Subcutaneous abdominal adipose tissue (tissue), 5 donors: ENCODE data around the gene PTPRU.
A peak's percentile ranks its signal among the peaks of the same experiment; 100 is the strongest.
"Not testable (repeated sequence)": the region's sequence is repeated elsewhere in the genome, so short reads cannot be mapped to it uniquely, and the experiment has no call there.

Experiments used
- H3K27ac ChIP-seq: one replicate; pipeline ENCODE4 v1.7.0; 2013; ENCODE audit warnings: low read depth, mild to moderate bottlenecking, inconsistent platforms, low read length, moderate library complexity
- H3K27me3 ChIP-seq, 5 donors: one replicate each; pipeline ENCODE4 v1.7.0; 2013; ENCODE audit warnings: low read length in 5 of 5, inconsistent platforms in 1 of 5; ENCODE audit not compliant: control insufficient read depth in 5 of 5, insufficient read depth in 4 of 5
- H3K36me3 ChIP-seq, 5 donors: one replicate each; pipeline ENCODE4 v1.7.0; 2013; ENCODE audit warnings: low read length in 5 of 5; ENCODE audit not compliant: control insufficient read depth in 5 of 5, insufficient read depth in 5 of 5
- H3K4me1 ChIP-seq, 5 donors: one replicate each; pipeline ENCODE4 v1.7.0; 2013; ENCODE audit warnings: low read length in 5 of 5, mild to moderate bottlenecking in 3 of 5, moderate library complexity in 1 of 5; ENCODE audit not compliant: control insufficient read depth in 5 of 5, insufficient read depth in 5 of 5
- H3K4me3 ChIP-seq, 5 donors: one replicate each; pipeline ENCODE4 v1.7.0; 2013; ENCODE audit warnings: low read length in 5 of 5, low read depth in 1 of 5
- H3K9ac ChIP-seq, 5 donors: one replicate each; pipeline ENCODE4 v1.7.0; 2013; ENCODE audit warnings: low read length in 5 of 5, mild to moderate bottlenecking in 4 of 5, moderate library complexity in 3 of 5
- H3K9me3 ChIP-seq, 5 donors: one replicate each; pipeline ENCODE4 v1.7.0; 2013; ENCODE audit warnings: low read length in 5 of 5; ENCODE audit not compliant: control insufficient read depth in 5 of 5
- donor health status: healthy.
- donor health status: healthy.
- donor health status: healthy.
- donor health status: healthy.
- donor health status: healthy.

The PTPRU gene

DNA sequence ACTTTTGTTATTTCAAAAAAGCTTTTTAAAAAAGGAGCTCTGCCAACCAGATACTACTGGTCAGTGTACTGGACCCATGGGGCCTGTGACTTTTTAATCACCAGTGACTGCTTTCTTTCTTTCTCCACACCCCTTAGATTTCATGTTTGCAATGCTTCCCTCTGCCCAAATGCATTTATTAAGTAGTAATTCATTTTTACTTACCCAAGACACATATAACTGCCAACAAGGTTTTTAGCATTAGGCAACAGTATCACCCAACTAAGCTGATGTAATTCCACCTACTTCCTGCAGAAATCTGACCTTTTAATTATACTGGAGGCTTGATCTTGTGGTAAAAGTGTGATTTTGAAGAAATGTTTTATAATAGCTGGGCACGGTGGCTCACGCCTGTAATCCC is 18.1 kb upstream of the PTPRU start:
- H3K36me3 ChIP-seq: peaks cover 15 to 50% (median 33%) of the 10 kb centered on the region in 5 donors
- peaks cover 0 to 13% (median 11%) of the 10 kb centered on the region in 5 donors for H3K4me1 ChIP-seq
- H3K9ac ChIP-seq: no peak overlapping the region
- H3K27me3 ChIP-seq: no peaks in the 10 kb centered on the region
- H3K4me3 ChIP-seq: no peak overlapping the region
- no peaks in the 10 kb centered on the region for H3K9me3 ChIP-seq
- H3K27ac ChIP-seq: peak overlapping the region; percentile 6

DNA sequence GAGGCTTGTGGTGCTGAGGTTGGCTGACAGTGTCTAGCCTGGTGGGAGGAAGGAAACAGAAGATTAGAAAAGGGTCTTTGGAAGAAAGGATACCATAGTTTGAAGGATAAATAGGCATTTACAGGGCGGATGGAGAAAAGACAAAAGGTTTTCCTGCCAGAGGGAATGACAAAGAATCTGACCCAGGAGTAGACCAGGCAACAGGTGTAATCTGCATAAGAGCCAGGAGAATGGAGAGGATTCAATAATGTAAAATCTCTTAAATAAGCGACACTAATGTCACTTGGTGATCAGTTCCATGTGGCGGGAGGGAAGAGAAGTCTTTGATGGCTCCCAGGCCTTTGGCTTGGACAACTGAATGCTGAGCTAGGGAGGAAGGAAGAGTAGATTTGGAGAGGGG is 15.0 kb upstream of the PTPRU start:
- H3K27me3 ChIP-seq: no peaks in the 10 kb centered on the region
- no peak overlapping the region for H3K4me3 ChIP-seq
- H3K9me3 ChIP-seq: no peaks in the 10 kb centered on the region
- no peak overlapping the region for H3K9ac ChIP-seq
- H3K4me1 ChIP-seq: peaks cover 0 to 13% (median 11%) of the 10 kb centered on the region in 5 donors
- H3K27ac ChIP-seq: no peak overlapping the region
- H3K36me3 ChIP-seq: peaks cover 8 to 44% (median 21%) of the 10 kb centered on the region in 5 donors

DNA sequence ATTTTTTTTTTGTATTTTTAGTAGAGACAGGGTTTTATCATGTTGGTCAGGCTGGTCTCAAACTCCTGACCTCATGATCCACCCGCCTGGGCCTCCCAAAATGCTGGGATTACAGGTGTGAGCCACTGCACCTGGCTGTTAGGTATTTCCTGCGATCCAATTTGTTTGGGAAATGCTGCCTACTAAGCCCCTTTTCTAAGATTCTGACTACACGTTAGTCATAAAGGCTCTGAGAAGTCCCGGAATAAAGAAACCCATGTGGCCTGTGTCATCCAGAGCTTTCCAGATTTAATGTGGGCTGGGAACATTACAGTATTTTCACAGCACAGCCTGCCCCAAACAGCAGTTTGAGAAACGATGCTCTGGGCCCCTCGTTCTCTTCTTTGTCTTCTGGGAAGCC is 14.1 kb upstream of the PTPRU start:
- H3K27ac ChIP-seq, H3K9me3 ChIP-seq, H3K27me3 ChIP-seq, H3K9ac ChIP-seq, H3K4me3 ChIP-seq: not testable (repeated sequence)
- Histone ChIP-seq H3K4me1 (peaks cover 0 to 21% (median 16%) of the 10 kb centered on the region in 5 donors), H3K36me3 (peaks cover 8 to 43% (median 19%) of the 10 kb centered on the region in 5 donors)

DNA sequence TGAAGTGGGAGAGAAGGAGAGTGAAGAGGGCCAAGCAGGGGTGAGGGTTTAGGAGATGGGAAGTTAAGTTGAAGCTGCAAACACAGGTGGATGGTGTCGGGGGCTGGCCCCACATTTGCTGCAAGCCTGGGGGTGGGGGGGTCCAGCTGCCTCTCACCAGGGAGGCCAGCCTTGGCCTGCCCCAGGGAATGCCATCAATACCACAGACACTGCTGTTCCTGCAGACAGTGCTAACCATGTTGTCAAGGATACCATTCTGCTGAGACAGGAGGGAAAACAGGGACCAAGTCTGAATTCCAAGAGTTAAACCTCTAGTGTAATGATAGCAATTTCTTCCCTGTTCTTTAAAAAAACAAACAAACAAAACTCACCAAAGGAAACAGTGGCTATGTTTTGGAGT is 13.6 kb upstream of the PTPRU start:
- Histone ChIP-seq H3K4me3 (no peak overlapping the region), H3K9ac (no peak overlapping the region), H3K4me1 (peaks cover 0 to 24% (median 15%) of the 10 kb centered on the region in 5 donors), H3K27me3 (no peaks in the 10 kb centered on the region), H3K9me3 (no peaks in the 10 kb centered on the region), H3K36me3 (peaks cover 8 to 43% (median 19%) of the 10 kb centered on the region in 5 donors), H3K27ac (no peak overlapping the region)

DNA sequence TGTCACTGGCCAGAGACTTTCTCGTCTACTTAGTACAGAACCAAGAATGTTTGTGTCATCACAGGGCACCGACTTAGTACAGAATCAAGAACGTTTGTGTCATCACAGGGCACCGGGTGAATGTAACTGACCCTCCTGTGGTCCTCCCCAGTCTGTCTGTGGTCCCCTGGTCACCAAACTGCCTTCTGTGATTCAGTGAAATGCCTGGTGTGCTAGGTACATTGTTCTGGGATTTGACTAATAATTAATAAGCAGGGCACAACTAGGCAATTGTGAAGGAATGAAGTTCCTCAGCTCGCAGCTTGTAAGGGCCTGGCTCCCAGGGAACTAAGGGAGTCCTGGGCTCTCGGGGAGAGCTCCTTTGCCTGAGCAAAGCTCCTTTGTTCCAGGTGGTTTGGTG is 12.8 kb upstream of the PTPRU start:
- Histone ChIP-seq H3K27me3 (no peaks in the 10 kb centered on the region), H3K9me3 (no peaks in the 10 kb centered on the region), H3K27ac (no peak overlapping the region), H3K36me3 (peaks cover 8 to 43% (median 19%) of the 10 kb centered on the region in 5 donors), H3K4me1 (peaks cover 0 to 19% (median 7%) of the 10 kb centered on the region in 5 donors), H3K4me3 (no peak overlapping the region), H3K9ac (no peak overlapping the region)

DNA sequence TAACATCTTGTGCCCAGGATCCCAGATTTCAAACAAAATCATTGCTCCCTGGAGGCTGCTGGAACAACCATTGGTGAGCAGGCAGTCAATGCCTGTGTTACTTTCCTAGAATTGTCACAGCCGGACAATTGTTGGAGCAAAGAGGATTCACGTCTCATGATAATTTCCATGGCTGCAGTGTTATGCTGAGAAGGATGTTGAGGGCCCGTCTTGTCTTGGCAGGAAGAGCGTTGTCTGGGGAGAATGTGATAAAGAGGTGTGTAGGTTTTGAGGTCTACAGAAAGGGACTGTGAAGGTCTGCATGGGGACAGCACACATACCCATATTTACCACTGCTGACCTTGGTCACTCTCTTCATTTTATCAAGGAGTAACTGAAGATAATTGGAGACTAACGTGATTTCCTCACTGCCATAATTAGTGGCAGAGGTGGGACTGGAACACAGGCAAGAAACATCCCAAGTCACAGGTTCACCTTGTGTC is 11.9 kb upstream of the PTPRU start:
- H3K9ac ChIP-seq: no peak overlapping the region
- no peak overlapping the region for H3K4me3 ChIP-seq
- no peak overlapping the region for H3K27ac ChIP-seq

DNA sequence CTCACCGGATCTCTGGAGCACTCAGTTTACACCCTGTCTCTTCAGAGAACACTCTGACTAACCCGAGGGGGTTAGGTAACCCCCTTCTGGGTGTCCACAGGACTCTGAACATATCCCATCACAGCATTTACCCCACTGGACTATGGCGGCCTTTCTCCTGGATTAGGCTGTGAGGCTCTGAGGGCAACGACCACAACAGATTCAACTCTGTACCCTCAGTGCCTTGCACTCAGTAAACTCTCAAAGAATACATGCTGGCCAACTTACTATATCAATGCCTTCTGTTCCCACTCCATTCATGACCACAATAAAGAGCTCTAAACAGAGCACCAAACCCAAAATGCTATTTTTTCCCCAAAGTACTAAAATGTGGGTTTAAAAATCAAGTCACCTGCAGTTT is 11.0 kb upstream of the PTPRU start:
- Histone ChIP-seq H3K36me3 (peaks cover 3 to 30% (median 18%) of the 10 kb centered on the region in 5 donors), H3K9me3 (no peaks in the 10 kb centered on the region), H3K4me1 (peaks cover 0 to 28% (median 22%) of the 10 kb centered on the region in 5 donors), H3K4me3 (no peak overlapping the region), H3K9ac (peak overlapping the region in 1 of 5 donors; percentile 7), H3K27ac (no peak overlapping the region), H3K27me3 (no peaks in the 10 kb centered on the region)

More for the DNA sequence above, 11.9 kb upstream of the PTPRU start:
- H3K27me3 ChIP-seq: no peaks in the 10 kb centered on the region
- peaks cover 8 to 37% (median 19%) of the 10 kb centered on the region in 5 donors for H3K36me3 ChIP-seq
- peaks cover 0 to 18% (median 13%) of the 10 kb centered on the region in 5 donors for H3K4me1 ChIP-seq
- no peaks in the 10 kb centered on the region for H3K9me3 ChIP-seq

DNA sequence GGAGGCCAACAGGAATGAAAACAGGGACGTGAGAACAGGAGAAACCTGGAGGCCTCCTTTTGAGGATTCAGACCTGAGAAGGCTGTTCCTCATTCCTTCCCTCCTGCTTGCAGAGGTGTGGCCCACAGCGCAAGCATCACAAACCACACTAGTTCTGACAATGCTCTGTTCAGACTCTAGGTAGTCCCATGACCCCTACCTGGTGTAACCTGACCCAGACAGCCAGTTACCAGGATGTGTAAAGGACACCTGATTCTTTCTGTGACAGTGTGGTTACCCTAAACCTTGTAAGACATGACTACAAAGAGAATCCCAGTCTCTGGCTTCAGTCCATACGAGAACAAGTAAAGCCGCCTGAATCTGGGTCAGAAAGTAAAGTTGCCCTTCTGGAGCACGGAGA is 8.8 kb upstream of the PTPRU start:
- Histone ChIP-seq H3K4me1 (peaks cover 0 to 36% (median 32%) of the 10 kb centered on the region in 5 donors), H3K36me3 (peaks cover 0 to 26% (median 12%) of the 10 kb centered on the region in 5 donors), H3K27me3 (no peaks in the 10 kb centered on the region), H3K9ac (peak overlapping the region in 1 of 5 donors; percentile 37), H3K9me3 (no peaks in the 10 kb centered on the region), H3K27ac (peak overlapping the region; percentile 12), H3K4me3 (no peak overlapping the region)

DNA sequence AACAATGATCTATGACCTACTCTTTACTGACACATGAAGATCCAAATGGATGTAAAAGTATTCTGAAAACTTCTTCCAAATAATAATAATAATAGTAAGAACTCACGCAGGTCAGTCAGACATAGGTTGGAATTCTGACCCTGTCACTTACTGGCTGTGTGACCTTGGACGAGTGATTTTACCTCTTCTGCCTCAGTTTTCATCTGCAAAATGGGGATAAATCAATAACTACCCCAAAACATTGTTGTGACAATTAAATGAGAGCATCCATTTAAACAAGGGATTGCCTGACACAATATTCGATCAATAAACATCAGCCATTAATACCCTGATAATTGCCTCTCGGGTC is 6.1 kb upstream of the PTPRU start:
- Histone ChIP-seq H3K27ac (peak overlapping the region; percentile 75), H3K4me3 (peak overlapping the region; percentile 68 to 89 (median 84)), H3K9me3 (no peaks in the 10 kb centered on the region), H3K9ac (peak overlapping the region; percentile 85 to 92 (median 89)), H3K4me1 (peaks cover 0 to 36% (median 32%) of the 10 kb centered on the region in 5 donors), H3K27me3 (no peaks in the 10 kb centered on the region), H3K36me3 (peaks cover 0 to 4% (median 0%) of the 10 kb centered on the region in 5 donors)

DNA sequence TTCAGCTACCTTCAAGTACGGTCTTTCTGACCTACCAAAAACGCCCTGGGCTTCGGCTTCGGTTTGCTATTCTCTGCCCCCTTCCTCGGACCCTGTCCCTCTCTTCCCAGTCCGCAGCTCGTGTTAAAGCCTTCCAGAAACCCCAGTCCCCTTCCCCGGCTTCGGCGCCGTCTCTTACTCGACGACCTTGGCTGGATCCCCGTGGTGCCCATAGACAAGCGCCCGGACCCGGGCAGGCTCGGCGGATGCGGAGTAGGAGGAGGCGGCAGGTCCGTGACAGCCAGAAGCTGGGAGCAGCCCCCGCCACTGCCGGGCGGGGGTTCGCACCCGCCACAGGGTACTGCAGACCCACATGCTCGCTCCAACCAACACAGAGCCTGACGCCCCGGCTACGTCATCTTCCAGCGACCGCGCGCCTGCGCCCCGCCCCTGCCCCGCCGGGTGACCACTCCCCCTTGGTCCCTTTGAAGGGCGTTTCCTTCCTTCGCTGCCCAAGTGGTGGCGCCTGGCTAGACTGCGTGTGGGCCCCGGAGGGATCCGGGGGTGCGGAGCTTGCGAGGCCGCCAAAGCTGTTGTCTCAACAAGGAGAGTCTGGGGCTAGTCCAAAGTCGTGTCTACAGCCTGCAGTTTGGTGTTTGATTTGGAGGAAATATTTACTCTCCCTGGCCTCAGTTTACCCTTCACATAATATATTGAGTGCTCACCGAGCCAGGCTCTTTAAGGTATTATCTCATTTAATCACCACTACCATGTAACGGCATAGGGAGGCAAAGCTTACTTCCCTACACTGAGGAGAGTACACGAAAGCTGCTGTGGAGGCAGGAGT is 5.6 kb upstream of the PTPRU start, which contains the start of gene MECR:
TSS of gene MECR (minus strand) at position 382 of the 826 bp plus-strand sequence. CDS start at position 354, 28 bp downstream.
- H3K27ac ChIP-seq: peak within 1 kb of the TSS; percentile 75
- H3K36me3 ChIP-seq: no peaks in the 10 kb centered on the region
- peak within 1 kb of the TSS; percentile 85 to 92 (median 89) for H3K9ac ChIP-seq
- H3K4me3 ChIP-seq: peak within 1 kb of the TSS; percentile 68 to 89 (median 84)
- no peaks in the 10 kb centered on the region for H3K9me3 ChIP-seq
- peaks cover 0 to 36% (median 32%) of the 10 kb centered on the region in 5 donors for H3K4me1 ChIP-seq
- H3K27me3 ChIP-seq: no peaks in the 10 kb centered on the region
